WERI-Rb-1 (cell line): ENCODE results near the gene SIPA1L2.

ENCODE experiments used
- DNase-seq: peaks from one replicate; pipeline ENCODE4 v3.0.0-alpha.2; 2020
- H3K27ac ChIP-seq: fragments of 250-450 bp; sonication (Bioruptor Pico); 2 replicates; pipeline ENCODE4 v1.5.1; 2020; ENCODE audit warnings: mild to moderate bottlenecking, moderate library complexity
- H3K27me3 ChIP-seq: fragments of 250-450 bp; sonication (Bioruptor Pico); 2 replicates; pipeline ENCODE4 v1.5.1; 2021; ENCODE audit warnings: mild to moderate bottlenecking, low read depth, moderate library complexity; ENCODE audit not compliant: insufficient read depth, severe bottlenecking
- H3K36me3 ChIP-seq: fragments of 250-450 bp; sonication (Bioruptor Pico); 2 replicates; pipeline ENCODE4 v1.5.1; 2020; ENCODE audit warnings: mild to moderate bottlenecking, moderate library complexity
- H3K4me3 ChIP-seq: 2 replicates; pipeline ENCODE4 v1.5.1; 2011; ENCODE audit warnings: low read depth, mild to moderate bottlenecking, control low read depth, low read length
- H3K9me3 ChIP-seq: fragments of 250-450 bp; sonication (Bioruptor Pico); 2 replicates; pipeline ENCODE4 v1.5.1; 2021; ENCODE audit warnings: mild to moderate bottlenecking, moderate library complexity; ENCODE audit not compliant: severe bottlenecking
- CTCF ChIP-seq: IDR thresholded peaks from 2 replicates; pipeline ENCODE4 v1.5.1; 2011; ENCODE audit warnings: low read depth, mild to moderate bottlenecking, control low read depth, inconsistent platforms, low read length

Gene SIPA1L2

GRCh38 chr1:232625319-232625868 lies 4.5 kb downstream of the SIPA1L2 start:
- Histone ChIP-seq H3K4me3 (no peak overlapping the region), H3K9me3 (no peaks in the 10 kb centered on the region), H3K27me3 (peaks cover 18% of the 10 kb centered on the region), H3K36me3 (no peaks in the 10 kb centered on the region), H3K27ac (no peak overlapping the region)
- DNase-seq, result no peak
- TF ChIP-seq CTCF, result no peak

GRCh38 chr1:232624546-232625281 lies 5.2 kb downstream of the SIPA1L2 start:
- DNase-seq, result no peak
- Histone ChIP-seq H3K27ac (no peak overlapping the region), H3K27me3 (peaks cover 18% of the 10 kb centered on the region), H3K9me3 (no peaks in the 10 kb centered on the region), H3K36me3 (no peaks in the 10 kb centered on the region), H3K4me3 (no peak overlapping the region)
- no peak for TF ChIP-seq CTCF

GRCh38 chr1:232622981-232623380 lies 7.0 kb downstream of the SIPA1L2 start:
- Histone ChIP-seq H3K27ac (no peak overlapping the region), H3K36me3 (no peaks in the 10 kb centered on the region), H3K9me3 (no peaks in the 10 kb centered on the region), H3K4me3 (no peak overlapping the region), H3K27me3 (peaks cover 2% of the 10 kb centered on the region)
- no peak for TF ChIP-seq CTCF
- no peak for DNase-seq

DNA sequence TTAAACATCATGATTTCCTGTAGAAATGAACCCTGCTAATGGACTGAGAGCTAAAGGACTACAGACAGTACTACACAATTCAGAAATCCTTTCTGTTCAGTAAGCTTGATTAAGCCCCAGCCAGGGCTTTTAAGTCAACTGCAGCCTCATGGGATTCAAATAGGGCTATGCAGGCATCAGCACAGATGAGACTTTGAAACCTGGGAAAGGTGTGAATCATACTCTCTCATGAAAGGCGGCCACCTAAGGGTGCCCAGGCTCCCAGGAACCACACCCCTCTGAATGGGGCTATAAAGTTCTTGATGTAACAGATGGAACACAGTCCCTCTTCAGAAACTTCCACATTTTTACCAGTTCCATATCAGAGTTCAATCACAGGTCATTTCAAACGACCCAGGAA lies 7.6 kb downstream of the SIPA1L2 start:
- Histone ChIP-seq H3K36me3 (no peaks in the 10 kb centered on the region), H3K27me3 (no peaks in the 10 kb centered on the region), H3K27ac (no peak overlapping the region), H3K4me3 (no peak overlapping the region), H3K9me3 (no peaks in the 10 kb centered on the region)
- no peak for TF ChIP-seq CTCF
- DNase-seq, result no peak

DNA sequence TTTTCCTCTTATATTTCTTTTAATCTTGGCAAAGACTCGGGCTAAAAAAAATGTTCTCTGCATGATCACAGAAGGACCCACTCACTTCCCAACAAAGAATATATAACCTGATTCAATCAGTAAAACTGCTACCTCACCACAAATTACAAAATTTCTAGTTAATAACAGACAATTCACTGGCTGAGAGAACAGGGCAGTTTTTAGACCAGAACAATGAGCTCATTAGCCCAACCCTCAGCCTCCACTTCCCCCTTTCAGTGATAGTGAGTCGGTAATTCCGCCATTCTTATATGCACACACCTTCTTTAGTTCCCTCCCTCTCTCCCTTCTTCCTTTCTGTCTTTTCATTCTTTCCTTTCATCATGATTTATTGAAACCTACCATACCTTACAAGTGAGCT lies 8.9 kb downstream of the SIPA1L2 start:
- no peak for TF ChIP-seq CTCF
- no peaks in the 10 kb centered on the region for H3K27me3 ChIP-seq
- no peak overlapping the region for H3K4me3 ChIP-seq
- no peaks in the 10 kb centered on the region for H3K9me3 ChIP-seq
- no peak overlapping the region for H3K27ac ChIP-seq
- no peaks in the 10 kb centered on the region for H3K36me3 ChIP-seq
- DNase-seq, result no peak
